GM18517 (cell line): Measurements from ENCODE around the gene SLC8A1.

ENCODE experiments used
- ATAC-seq: cut with Tn5 transposase; IDR thresholded peaks from one replicate; pipeline ENCODE4 v1.9.1; 2021; ENCODE audit warnings: mild to moderate bottlenecking, moderate library complexity; ENCODE audit not compliant: unreplicated experiment

SLC8A1 gene

DNA sequence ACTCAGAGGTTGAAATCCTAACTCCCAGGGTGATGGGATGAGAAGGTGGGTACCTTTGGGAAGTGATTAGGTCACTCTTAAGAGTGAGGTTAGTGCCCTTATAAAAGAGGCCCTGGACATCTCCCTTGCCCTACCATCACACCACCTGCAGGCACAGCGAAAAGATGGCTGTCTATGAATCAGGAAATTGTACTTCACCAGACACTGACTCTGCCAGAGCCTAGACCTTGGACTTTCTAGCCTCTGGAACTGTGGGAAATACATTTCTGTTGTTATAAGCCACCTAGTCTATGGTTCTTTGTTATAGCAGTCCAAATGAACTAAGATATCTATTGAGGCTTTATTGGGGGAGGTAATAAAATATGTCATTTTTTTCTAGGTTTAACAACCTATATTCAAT is 203.6 kb downstream of the SLC8A1 start:
- no peak for ATAC-seq

GRCh38 chr2:40244675-40245074 is 207.2 kb downstream of the SLC8A1 start:
- ATAC-seq: peak; percentile 64

GRCh38 chr2:40244251-40244650 is 207.6 kb downstream of the SLC8A1 start:
- ATAC-seq: no peak

GRCh38 chr2:40243581-40244187 is 208.2 kb downstream of the SLC8A1 start:
- ATAC-seq: no peak

DNA sequence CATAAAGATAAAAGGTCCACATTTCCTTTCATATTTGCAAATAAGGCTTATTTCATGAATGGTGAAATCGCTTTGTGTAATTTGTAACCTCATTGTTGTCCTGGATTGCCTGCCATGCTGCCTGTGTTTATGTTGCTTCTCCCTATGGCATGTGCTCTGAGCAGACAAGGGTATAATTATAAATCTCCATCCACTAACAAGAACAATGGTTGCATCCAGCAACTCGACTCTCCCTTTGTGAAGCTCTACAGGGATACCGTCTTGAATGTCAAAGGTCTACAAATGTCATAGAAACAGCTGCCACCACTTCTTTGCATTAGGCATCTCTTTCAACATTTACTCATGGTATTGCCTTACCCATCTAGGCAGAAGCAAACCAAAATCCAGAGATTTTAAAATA is 209.6 kb downstream of the SLC8A1 start:
- ATAC-seq: no peak

GRCh38 chr2:40240070-40240469 is 211.8 kb downstream of the SLC8A1 start:
- ATAC-seq: no peak

DNA sequence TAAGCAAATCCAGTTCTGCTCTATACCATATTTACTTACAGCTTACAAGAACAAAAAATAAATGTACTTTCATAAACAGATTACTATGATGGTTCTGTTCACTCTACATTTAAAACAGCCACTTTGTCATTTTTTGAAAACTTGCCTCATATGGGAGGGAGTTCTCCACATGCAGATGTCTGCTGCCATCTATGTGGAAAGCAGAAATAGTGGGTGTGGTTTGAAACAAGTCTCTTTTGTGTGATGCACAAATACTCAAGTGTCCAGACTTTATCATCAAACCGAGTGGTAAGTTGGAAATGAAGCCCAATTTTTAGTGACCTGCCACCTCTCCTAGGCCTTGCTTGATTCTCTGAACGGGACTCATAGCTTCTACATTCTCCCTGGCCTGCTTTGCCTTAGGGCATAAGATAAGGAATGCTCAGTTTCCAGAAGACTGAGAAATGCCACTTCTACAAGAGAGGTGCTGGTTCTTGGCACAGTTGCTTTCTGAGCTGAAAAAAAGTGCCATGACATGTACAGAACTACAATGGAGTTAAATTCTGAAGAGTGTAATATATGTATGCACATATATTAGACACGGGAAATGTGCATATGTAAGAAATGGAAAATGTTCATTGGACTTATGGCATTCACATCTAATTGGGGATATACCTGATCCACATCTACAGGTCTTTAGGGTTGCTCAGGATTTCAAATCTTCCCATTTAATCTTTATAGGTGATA is 221.0 kb downstream of the SLC8A1 start:
- ATAC-seq: no peak

DNA sequence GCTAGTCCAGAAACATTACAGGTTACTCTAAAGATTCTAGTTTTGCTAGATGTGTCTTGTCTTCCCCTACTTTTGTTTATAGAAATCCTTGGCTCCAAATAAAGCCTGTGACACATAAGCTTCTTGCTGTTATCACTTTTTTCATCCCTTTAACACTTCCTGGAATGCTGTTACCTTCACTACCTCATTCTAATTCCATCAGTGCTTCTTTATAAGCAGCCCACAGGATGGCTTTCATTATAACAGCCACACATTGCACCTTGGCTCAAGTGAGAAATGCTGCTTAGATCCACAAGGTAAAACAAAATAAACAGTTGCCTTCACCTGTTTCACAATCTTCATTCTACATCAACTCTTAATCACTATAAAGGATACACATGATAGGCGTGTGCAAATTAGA is 221.7 kb downstream of the SLC8A1 start:
- ATAC-seq: no peak

GRCh38 chr2:40228310-40228709 is 223.6 kb downstream of the SLC8A1 start:
- ATAC-seq: no peak

GRCh38 chr2:40227210-40227609 is 224.7 kb downstream of the SLC8A1 start:
- no peak for ATAC-seq

DNA sequence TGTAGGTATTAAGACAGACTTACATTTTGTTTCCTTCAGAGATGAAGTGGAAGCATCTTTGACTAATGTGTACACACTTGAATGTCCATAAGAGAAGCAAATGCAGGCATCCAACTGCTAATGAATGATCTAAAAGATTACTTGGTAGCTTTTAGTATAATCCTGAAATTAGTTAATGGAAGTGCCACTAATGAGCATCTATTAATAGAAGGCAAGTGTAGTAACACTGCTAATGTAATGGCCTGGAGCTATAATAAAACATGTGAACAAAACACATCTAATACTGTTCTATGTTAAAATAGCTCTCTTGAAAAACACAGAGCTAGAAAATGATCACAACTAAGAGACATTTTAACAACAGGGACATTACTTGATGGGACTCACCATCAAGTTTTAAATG is 225.3 kb downstream of the SLC8A1 start:
- ATAC-seq: no peak

DNA sequence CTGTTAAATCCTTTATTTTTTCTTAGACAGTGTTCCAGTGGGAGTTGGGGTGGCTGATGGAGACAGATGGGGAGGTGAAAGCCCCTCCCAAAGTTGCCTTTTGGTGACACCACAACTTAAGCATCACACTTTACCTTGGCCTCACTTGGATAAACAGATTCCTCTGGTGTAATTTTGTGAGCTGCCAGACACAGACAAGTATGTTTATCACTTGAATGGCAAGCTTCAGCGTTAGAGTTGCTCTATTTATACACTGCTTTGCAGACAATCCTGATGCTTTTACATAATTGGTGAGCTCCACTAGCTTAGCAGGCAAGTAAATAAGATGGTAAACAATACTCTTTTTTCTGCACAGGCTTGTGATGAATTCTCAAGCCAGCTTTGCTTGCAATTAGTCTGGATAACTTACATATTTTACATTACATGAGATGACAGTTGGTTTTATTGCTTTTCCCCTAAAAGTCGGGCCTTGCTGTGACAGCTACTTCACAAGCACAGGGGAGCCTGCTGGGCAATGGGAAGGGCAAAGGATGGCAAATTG is 226.2 kb downstream of the SLC8A1 start:
- ATAC-seq: no peak

DNA sequence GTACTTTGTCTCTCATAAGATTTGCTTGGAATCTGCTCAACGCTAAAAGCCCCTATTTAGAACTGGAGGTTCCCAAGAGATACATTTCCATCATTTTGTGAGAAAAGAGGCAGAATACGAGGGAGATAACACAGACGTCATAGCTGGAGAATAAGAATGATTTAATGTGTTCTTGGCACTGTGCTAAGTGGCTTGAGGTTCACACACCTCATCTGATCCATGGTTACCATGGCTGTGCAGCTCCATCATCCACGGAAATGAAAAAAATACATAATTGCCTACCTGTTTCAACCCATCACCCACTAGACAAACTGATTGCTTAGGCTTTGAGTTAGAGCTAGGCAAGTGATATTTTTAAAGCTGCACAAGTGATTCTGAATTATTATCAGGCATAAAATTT is 227.6 kb downstream of the SLC8A1 start:
- no peak for ATAC-seq

DNA sequence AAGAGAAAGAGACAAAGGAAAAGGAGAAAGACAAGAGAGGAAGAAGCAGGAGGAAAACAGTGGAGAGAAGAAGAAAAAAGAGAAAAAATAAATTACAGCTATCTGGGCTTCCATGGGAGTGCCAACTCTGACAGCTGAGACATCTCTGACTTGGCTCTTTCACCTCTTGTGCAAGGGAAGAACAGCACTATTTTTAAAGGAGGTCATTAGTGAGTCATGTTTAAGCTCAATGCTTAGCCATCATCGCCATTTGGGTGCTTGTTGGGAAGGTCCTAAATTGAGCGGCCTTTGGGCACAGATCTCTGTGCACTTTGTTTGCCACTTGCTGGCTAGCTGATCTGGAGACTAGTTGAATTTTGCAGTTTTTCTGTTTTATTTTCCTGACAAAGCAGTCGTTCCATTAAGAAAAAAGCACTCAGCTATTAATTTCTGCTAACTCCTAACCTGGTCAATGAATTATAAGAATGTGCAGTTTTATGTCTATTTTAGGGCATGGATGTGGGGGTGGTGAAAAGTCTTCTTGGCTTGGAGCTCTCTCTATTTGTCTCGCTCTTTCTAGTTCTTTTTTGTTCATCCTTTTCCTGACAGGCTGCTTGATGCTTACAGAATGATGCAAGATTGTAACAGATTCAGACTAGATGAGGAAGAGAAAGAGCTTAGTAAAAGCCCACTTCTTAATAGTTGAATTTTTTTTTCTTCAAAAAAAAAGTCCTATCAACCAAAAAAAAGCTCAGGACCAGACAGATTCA is 231.5 kb downstream of the SLC8A1 start:
- no peak for ATAC-seq

DNA sequence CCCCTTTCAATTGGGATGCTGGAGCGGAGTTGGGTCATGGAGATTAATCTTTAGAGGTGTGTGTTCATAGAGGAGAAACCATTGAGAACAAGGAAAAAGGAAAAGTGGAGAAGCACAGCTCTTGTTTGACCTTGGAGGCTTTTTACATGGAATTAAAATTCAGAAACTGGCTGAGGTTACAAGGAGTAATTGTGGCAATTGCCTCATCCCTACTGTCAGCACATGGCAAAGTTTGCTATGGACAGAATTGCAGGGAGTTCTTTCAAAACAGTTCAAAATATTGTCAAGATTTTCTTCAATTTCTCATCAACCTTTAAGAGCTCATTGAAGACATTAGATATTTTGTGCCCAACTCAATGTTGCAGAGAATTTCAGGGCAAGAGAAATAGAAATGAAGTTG is 232.7 kb downstream of the SLC8A1 start:
- ATAC-seq: no peak

DNA sequence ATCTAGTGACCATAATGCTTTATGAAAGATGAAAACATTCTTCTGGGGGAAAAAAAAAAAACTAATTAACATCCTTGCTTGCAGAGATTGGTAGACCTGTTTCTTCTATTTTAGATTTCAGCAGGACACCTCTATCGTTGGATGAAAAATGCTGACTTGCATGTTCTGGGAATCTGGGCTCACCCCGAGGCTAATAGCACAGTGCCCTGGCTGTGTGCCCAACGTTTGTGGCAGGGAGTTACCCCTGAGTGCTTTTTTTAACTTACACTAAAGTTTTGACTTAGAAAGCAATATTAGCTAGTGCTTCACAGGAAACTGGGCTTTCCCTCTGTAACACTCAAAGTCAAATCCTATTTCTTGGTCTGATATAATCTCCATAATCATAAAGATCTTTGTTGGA is 233.2 kb downstream of the SLC8A1 start:
- no peak for ATAC-seq

- no peak for ATAC-seq
These were observed 238.3 kb downstream of the SLC8A1 start for GRCh38 chr2:40213619-40214018.

GRCh38 chr2:40213071-40213470 is 238.8 kb downstream of the SLC8A1 start:
- ATAC-seq: no peak

GRCh38 chr2:40210968-40211353 is 240.9 kb downstream of the SLC8A1 start:
- no peak for ATAC-seq

GRCh38 chr2:40210344-40210967 is 241.4 kb downstream of the SLC8A1 start:
- ATAC-seq: no peak

DNA sequence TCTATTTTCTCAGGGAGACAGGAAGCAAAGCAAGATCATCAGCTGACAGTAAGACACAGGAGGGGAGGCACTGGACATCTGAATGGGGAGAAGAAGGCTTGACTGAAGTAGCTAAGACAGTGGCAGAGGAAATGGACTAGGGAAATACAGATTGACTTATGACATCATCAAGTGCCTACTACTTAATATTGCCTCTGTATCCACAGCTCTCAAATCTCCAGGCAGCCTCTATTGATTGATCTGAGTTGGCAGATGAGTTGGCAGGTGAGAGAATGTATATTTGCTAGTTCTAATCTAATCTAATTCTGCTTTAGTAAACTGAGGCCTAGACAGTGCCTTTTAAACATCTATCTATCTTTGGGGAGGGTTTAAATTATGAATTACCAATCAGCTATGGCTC is 242.1 kb downstream of the SLC8A1 start:
- no peak for ATAC-seq
